ENCODE measurements around the gene STX17.
"Not testable (repeated sequence)": the region's sequence is repeated elsewhere in the genome, so short reads cannot be mapped to it uniquely, and the experiment has no call there.

STX17 gene

DNA sequence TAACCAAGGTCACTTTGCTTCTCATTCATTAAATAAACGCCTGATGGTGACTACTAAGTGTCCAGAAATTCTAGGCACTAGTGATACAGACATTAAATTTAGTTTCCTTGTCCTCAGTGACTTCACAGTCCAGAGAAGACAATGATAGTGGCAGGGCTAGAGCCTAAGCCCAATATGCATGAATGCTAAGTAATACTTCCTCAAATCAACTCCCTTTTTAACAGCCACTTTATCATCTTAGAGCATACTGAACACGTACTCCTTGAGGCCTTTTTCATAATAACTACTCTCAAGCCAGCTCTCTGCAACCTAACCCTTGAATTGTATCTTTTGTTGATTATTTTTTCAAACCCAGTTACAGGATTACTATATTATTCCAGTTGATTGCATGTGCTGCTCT lies 74.1 kb downstream of the STX17 start:
- no peak for ATAC-seq (ENCODE audit: low read depth)
- DNase-seq (ENCODE audit: low spot score): no peak
- no peaks in the 10 kb centered on the region for H3K27me3 ChIP-seq (ENCODE audit: insufficient read depth, poor library complexity, severe bottlenecking)

GRCh38 chr9:99986642-99987041 lies 80.2 kb downstream of the STX17 start:
- H3K4me1 ChIP-seq (ENCODE audit: insufficient read depth, poor library complexity, severe bottlenecking): no peaks in the 10 kb centered on the region
- DNase-seq (ENCODE audit: low spot score) (no peak), ATAC-seq (ENCODE audit: low read depth) (no peak)
- H3K27me3 ChIP-seq (ENCODE audit: insufficient read depth, poor library complexity, severe bottlenecking): no peaks in the 10 kb centered on the region
- TF ChIP-seq, protein P1, sequence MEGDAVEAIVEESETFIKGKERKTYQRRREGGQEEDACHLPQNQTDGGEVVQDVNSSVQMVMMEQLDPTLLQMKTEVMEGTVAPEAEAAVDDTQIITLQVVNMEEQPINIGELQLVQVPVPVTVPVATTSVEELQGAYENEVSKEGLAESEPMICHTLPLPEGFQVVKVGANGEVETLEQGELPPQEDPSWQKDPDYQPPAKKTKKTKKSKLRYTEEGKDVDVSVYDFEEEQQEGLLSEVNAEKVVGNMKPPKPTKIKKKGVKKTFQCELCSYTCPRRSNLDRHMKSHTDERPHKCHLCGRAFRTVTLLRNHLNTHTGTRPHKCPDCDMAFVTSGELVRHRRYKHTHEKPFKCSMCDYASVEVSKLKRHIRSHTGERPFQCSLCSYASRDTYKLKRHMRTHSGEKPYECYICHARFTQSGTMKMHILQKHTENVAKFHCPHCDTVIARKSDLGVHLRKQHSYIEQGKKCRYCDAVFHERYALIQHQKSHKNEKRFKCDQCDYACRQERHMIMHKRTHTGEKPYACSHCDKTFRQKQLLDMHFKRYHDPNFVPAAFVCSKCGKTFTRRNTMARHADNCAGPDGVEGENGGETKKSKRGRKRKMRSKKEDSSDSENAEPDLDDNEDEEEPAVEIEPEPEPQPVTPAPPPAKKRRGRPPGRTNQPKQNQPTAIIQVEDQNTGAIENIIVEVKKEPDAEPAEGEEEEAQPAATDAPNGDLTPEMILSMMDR (IDR thresholded peaks at IDR 0.05; ENCODE audit: poor library complexity, severe bottlenecking): no peak
- H3K27ac ChIP-seq (ENCODE audit: poor library complexity, severe bottlenecking): no peak overlapping the region
- H3K4me3 ChIP-seq (ENCODE audit: severe bottlenecking): no peak overlapping the region
- H3K9me3 ChIP-seq (ENCODE audit: severe bottlenecking): no peaks in the 10 kb centered on the region
- H3K36me3 ChIP-seq (ENCODE audit: low read depth): peaks cover 25% of the 10 kb centered on the region

More for the DNA sequence above, 74.1 kb downstream of the STX17 start:
- no peaks in the 10 kb centered on the region for H3K9me3 ChIP-seq (ENCODE audit: severe bottlenecking)
- H3K4me3 ChIP-seq (ENCODE audit: severe bottlenecking): no peak overlapping the region
- H3K36me3 ChIP-seq (ENCODE audit: low read depth): peaks cover 21% of the 10 kb centered on the region
- no peaks in the 10 kb centered on the region for H3K4me1 ChIP-seq (ENCODE audit: insufficient read depth, poor library complexity, severe bottlenecking)
- TF ChIP-seq, protein P1 (IDR thresholded peaks at IDR 0.05; ENCODE audit: poor library complexity, severe bottlenecking): no peak
- no peak overlapping the region for H3K27ac ChIP-seq (ENCODE audit: poor library complexity, severe bottlenecking)

DNA sequence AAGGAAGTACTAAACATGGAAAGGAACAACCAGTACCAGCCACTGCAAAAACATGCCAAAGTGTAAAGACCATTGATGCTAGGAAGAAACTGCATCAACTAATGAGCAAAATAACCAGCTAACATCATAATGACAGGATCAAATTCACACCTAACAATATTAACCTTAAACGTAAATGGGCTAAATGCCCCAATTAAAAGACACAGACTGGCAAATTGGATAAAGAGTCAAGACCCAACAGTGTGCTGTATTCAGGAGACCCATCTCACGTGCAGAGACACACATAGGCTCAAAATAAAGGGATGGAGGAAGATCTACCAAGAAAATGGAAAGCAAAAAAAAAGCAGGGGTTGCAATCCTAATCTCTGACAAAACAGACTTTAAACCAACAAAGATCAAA lies 84.1 kb downstream of the STX17 start:
- DNase-seq (ENCODE audit: low spot score); H3K4me3 ChIP-seq (ENCODE audit: severe bottlenecking); H3K36me3 ChIP-seq (ENCODE audit: low read depth); ATAC-seq (ENCODE audit: low read depth); H3K27ac ChIP-seq (ENCODE audit: poor library complexity, severe bottlenecking); H3K9me3 ChIP-seq (ENCODE audit: severe bottlenecking); H3K27me3 ChIP-seq (ENCODE audit: insufficient read depth, poor library complexity, severe bottlenecking); H3K4me1 ChIP-seq (ENCODE audit: insufficient read depth, poor library complexity, severe bottlenecking): not testable (repeated sequence)

GRCh38 chr9:99998266-99998665 lies 91.8 kb downstream of the STX17 start:
- Histone ChIP-seq H3K9me3 (ENCODE audit: severe bottlenecking) (no peaks in the 10 kb centered on the region), H3K4me1 (ENCODE audit: insufficient read depth, poor library complexity, severe bottlenecking) (no peaks in the 10 kb centered on the region), H3K4me3 (ENCODE audit: severe bottlenecking) (no peak overlapping the region), H3K27ac (ENCODE audit: poor library complexity, severe bottlenecking) (no peak overlapping the region), H3K27me3 (ENCODE audit: insufficient read depth, poor library complexity, severe bottlenecking) (no peaks in the 10 kb centered on the region), H3K36me3 (ENCODE audit: low read depth) (peaks cover 24% of the 10 kb centered on the region)
- DNase-seq (ENCODE audit: low spot score) (no peak), ATAC-seq (ENCODE audit: low read depth) (no peak)
- TF ChIP-seq, protein P1 (IDR thresholded peaks at IDR 0.05; ENCODE audit: poor library complexity, severe bottlenecking): no peak

GRCh38 chr9:99998866-99999265 lies 92.4 kb downstream of the STX17 start:
- Histone ChIP-seq H3K36me3 (ENCODE audit: low read depth) (peaks cover 28% of the 10 kb centered on the region), H3K9me3 (ENCODE audit: severe bottlenecking) (no peaks in the 10 kb centered on the region), H3K27ac (ENCODE audit: poor library complexity, severe bottlenecking) (no peak overlapping the region), H3K4me3 (ENCODE audit: severe bottlenecking) (no peak overlapping the region), H3K4me1 (ENCODE audit: insufficient read depth, poor library complexity, severe bottlenecking) (no peaks in the 10 kb centered on the region), H3K27me3 (ENCODE audit: insufficient read depth, poor library complexity, severe bottlenecking) (no peaks in the 10 kb centered on the region)
- no peak for DNase-seq (ENCODE audit: low spot score)
- ATAC-seq (ENCODE audit: low read depth): no peak
- TF ChIP-seq, protein P1 (IDR thresholded peaks at IDR 0.05; ENCODE audit: poor library complexity, severe bottlenecking): no peak

All from RWPE2 (cell line).